GM12872 (cell line): ENCODE data around the gene MTIF2.

ENCODE experiments used
- TF ChIP-seq, protein P1 (sequence below): IDR thresholded peaks from 3 replicates; pipeline ENCODE4 v1.5.1; 2011; ENCODE audit warnings: low read depth, mild to moderate bottlenecking, low read length, moderate library complexity; ENCODE audit not compliant: insufficient read depth

Gene MTIF2

DNA sequence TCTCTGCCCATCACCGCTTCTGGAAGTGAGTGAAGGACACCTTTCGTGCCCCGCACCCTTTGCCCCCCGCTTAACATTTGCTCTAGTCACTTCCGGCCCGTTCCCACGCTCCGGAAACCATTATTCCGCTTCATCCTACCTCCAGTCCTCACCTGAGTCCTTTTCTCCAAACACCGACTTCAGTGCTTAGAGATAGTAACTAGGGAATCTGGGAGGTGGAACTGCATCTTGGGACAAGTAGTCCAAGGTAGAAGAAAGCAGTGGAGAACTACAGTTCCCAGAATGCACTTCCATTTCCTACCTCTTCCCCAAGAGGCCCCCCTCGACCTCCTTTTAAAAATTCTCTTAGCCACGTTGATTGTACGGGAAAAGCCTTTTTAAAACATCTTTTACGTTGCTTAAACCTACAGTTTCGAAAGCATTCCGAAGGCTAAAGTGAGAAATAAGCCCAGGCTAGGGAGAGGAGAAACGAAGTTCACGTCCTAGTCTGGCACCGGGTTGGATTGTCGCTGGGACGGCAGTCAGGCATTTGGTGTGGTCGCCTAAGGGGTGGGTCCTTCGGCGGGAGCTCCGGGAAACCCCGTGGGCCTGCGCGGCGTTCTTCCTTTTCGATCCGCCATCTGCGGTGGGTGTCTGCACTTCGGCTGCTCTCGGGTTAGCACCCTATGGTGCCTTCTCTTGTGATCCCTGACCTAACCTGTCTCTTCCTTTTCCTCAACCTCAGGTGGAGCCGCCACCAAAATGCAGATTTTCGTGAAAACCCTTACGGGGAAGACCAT, 36.8 kb downstream of the MTIF2 start, which contains the start of the genes CLHC1 and RPS27A:
CLHC1 (minus strand) TSS at position 210 of the 779 bp plus-strand sequence. CDS start 9,882 bp downstream, outside the sequence.
RPS27A (plus strand) TSS at position 605 of the 779 bp plus-strand sequence; CDS start at position 742, 137 bp downstream.
- TF ChIP-seq, protein P1, sequence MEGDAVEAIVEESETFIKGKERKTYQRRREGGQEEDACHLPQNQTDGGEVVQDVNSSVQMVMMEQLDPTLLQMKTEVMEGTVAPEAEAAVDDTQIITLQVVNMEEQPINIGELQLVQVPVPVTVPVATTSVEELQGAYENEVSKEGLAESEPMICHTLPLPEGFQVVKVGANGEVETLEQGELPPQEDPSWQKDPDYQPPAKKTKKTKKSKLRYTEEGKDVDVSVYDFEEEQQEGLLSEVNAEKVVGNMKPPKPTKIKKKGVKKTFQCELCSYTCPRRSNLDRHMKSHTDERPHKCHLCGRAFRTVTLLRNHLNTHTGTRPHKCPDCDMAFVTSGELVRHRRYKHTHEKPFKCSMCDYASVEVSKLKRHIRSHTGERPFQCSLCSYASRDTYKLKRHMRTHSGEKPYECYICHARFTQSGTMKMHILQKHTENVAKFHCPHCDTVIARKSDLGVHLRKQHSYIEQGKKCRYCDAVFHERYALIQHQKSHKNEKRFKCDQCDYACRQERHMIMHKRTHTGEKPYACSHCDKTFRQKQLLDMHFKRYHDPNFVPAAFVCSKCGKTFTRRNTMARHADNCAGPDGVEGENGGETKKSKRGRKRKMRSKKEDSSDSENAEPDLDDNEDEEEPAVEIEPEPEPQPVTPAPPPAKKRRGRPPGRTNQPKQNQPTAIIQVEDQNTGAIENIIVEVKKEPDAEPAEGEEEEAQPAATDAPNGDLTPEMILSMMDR: no peak

DNA sequence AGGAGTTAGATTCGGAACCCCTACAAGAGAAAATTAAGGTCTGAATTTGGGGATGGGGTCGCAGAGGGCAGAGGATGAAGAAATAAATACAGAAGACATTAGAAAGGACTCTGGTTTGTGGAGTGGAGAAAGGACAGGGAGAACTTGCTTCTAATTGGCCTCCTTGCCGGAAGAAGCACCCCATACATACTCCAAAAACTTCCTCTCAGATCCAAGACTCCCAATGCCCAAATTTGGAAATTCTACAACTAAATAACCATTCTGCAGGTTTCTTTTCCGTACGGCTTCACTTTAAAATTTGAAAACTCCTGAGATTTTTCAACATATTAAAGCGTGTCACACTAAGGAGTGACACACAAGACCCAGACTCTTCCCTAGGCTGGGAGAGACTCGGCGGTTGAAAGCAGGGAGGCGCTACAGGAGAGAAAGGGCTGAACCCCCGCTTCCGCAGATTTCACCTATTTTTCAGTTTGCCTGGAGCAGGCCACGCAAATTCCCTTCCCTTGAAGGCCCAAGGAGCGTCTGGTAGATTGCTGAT, 37.4 kb downstream of the MTIF2 start:
- TF ChIP-seq, protein P1: no peak

DNA sequence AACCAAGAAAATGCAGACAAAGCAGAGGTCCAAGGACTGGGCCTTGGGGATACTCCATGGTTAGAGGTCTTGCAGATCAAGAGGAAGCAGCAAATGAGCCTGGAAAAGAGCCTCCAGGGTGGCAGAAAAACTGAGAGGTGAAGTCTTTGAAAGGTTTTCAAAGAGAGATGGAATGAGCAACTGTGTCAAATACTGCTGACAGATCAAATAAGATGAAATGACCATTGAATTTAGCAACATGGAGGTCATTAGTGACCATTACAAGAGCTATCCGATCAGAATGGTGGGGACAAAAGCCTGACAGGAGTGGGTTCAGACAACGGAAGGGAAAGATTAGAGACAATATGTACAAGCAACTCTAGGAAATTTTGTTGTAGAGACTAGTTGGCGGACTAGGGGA, 38.5 kb downstream of the MTIF2 start:
- TF ChIP-seq, protein P1: no peak

DNA sequence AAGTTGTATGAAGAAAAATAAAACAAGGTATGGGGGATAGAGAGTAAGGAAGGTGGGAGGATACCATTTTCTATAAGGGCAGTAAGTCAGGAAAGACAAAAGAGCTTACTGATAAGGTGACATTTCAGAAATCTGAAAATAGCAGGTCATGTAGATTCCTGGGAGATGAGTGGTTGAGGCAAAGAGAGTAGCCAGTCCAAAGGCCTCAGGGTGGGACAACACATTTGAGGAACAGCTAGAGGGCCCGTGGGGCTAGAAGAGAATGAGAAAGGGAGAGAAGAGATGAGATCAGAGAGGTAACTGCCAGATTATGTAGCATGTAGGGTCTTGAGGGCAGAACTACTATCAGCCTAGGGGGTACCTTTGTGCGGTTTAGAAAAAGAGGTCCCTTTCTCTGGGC, 39.8 kb downstream of the MTIF2 start:
- TF ChIP-seq, protein P1: no peak

DNA sequence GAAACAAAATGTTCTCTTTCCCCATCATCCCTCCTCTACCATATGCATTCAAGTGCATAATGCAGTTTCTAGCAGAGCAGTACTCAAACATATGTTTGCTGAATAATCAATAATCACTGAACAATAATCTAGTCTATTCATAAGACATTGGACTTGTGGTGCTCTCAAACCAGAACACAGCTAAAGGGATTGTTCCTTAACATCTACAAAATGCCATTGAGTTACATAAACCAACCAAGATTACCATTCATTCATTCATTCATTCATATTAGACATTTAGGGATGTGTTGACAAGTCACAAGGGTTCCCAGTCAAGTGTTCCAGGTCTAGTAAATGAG, 40.8 kb downstream of the MTIF2 start:
- TF ChIP-seq, protein P1: no peak

DNA sequence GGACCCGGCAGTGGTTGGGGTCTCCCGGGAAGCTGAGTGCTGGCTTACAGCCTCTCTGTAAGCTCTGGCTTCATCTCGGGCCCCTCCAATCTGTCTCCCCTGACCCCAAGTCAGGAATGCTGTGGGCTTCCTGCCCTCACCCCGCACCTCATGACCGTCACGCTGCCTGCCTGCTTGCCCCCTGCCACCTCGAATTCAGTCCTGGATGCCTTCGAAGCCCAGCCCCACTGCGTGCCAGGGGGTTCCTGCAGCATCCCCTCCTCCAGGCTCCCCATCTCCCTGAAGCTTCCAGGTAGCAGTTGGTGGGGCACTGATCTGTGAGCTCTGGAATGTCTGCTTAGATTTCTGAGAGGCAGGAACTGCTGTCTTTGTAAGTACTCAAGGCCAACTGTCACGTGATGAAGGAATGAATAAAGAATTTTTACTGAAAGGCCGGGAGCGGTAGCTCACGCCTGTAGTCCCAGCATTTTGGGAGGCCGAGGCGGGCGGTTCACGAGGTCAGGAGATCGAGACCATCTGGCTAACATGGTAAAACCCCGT, 43.5 kb downstream of the MTIF2 start:
- TF ChIP-seq, protein P1: no peak

DNA sequence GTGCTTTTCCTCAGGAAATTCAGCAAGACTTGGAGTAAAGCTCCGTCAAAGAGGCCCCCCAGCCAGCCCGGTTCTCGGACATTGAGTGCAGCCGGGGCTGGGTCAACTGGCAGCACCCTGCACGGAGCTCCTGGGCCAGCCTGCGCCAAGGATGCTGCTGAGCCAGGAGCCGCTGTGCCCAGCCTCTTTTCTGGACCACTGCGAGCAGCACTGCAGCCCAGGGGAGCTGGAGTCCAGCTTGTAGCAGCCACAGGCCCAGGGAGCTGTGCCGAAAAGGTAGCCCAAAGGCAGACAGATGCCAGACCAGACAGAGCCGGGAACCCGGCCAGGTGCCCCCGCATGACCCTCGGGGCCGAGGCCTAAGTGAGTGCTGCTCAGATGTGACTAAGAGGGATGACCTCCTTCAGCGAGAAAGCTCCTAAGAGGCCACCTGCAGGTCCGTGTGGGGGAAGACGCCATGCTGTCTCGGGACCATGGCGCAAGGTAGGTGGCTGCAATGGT, 44.2 kb downstream of the MTIF2 start:
- TF ChIP-seq, protein P1: no peak
